DMS 273 treated with DMSO at 0.1 percent for 48 hours (cell line): ENCODE results near the gene CTNNA3.

ENCODE experiments used
- DNase-seq: peaks from one replicate; lab custom pipeline; 2025; lab: John Stamatoyannopoulos, UW

Gene CTNNA3

GRCh38 chr10:65931291-65932070 lies 1764.5 kb downstream of the CTNNA3 start:
- DNase-seq = no peak

- no peak for DNase-seq
Measured at GRCh38 chr10:65911151-65911835, 1784.7 kb downstream of the CTNNA3 start.

GRCh38 chr10:65910209-65910608 lies 1785.8 kb downstream of the CTNNA3 start:
- no peak for DNase-seq

GRCh38 chr10:65907199-65907712 lies 1788.7 kb downstream of the CTNNA3 start:
- DNase-seq = no peak

GRCh38 chr10:65903620-65904019 lies 1792.4 kb downstream of the CTNNA3 start:
- no peak for DNase-seq

GRCh38 chr10:65900271-65900670 lies 1795.7 kb downstream of the CTNNA3 start:
- DNase-seq = no peak

- no peak for DNase-seq
Measured at GRCh38 chr10:65898055-65898454, 1797.9 kb downstream of the CTNNA3 start.

- DNase-seq = no peak
Measured at GRCh38 chr10:65894961-65895360, 1801.0 kb downstream of the CTNNA3 start.

GRCh38 chr10:65894379-65894778 lies 1801.6 kb downstream of the CTNNA3 start:
- no peak for DNase-seq

GRCh38 chr10:65893676-65894075 lies 1802.3 kb downstream of the CTNNA3 start:
- DNase-seq = no peak

- DNase-seq = no peak
Measured at GRCh38 chr10:65892284-65892683, 1803.7 kb downstream of the CTNNA3 start.

- DNase-seq = no peak
Measured at GRCh38 chr10:65891073-65891981, 1804.7 kb downstream of the CTNNA3 start.

GRCh38 chr10:65864529-65864928 lies 1831.5 kb downstream of the CTNNA3 start:
- no peak for DNase-seq

GRCh38 chr10:65864036-65864435 lies 1832.0 kb downstream of the CTNNA3 start:
- no peak for DNase-seq
